ENCODE measurements around the gene PRMT3. TPM values are rescaled to one million over a fixed set of nuclear protein-coding genes. Genes with fewer than 3 reads are reported as not detected.

The PRMT3 gene
- total RNA-seq (10 to 100 TPM; 10.1 to 12.2 TPM), total RNA-seq (16.5 to 28.9 reads per million in 2 donors)

DNA sequence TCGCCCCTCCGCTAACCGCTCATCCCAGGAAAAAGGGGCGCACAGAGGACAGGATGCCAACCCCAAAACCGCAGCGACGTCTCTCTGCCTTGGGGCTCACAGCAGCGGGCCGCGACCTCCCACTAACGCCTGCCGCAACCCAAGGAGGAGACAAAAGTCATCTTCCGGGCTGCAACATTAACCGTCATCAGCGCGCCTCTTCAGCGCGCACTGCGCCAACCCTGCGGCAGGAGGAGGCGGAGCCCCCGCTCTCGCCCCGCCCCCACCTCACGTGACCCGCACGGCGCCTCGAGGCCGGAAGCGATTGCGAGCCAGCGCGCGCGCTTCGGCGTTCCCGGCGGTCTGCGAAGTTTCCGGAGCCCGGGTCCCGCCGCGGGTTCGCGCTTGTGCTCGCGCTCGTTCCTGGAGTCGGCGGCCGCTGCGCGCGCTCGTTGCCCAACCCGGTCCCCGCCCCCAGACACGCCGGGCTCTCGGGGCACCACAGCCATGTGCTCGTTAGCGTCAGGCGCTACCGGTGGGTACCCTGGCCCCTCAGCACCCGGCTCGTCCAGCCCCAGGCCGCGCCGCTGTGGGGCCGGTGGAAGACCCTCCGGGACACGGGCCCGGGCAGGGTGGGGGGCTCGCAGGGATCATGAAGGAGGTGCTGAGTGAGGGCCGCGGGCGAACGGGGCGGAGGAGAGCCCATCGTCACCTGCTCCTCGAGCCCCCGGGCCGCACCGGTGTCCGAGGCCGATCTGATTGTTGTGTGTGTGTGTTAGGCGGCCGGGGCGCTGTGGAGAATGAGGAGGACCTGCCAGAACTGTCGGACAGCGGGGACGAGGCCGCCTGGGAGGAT is at the start of gene PRMT3:
Gene PRMT3 (plus strand): TSS at position 456 of the 835 bp plus-strand sequence. CDS start 31 bp downstream, at position 487.
- no peaks in the 10 kb centered on the region for H3K9me3 ChIP-seq (ENCODE audit: control insufficient read depth, low read length, poor library complexity, severe bottlenecking)
- H3K4me3 Mint-ChIP-seq = peak within 1 kb of the TSS; percentile 96
- ATAC-seq (peak; percentile 90), DNase-seq (peak; percentile 98 to 99 (median 98))
- peaks cover 14% of the 10 kb centered on the region for H3K4me1 Mint-ChIP-seq
- H3K27me3 Mint-ChIP-seq = no peaks in the 10 kb centered on the region
- H3K36me3 Mint-ChIP-seq (ENCODE audit: low read depth) = no peaks in the 10 kb centered on the region
- peak within 1 kb of the TSS; percentile 96 for H3K27ac Mint-ChIP-seq

DNA sequence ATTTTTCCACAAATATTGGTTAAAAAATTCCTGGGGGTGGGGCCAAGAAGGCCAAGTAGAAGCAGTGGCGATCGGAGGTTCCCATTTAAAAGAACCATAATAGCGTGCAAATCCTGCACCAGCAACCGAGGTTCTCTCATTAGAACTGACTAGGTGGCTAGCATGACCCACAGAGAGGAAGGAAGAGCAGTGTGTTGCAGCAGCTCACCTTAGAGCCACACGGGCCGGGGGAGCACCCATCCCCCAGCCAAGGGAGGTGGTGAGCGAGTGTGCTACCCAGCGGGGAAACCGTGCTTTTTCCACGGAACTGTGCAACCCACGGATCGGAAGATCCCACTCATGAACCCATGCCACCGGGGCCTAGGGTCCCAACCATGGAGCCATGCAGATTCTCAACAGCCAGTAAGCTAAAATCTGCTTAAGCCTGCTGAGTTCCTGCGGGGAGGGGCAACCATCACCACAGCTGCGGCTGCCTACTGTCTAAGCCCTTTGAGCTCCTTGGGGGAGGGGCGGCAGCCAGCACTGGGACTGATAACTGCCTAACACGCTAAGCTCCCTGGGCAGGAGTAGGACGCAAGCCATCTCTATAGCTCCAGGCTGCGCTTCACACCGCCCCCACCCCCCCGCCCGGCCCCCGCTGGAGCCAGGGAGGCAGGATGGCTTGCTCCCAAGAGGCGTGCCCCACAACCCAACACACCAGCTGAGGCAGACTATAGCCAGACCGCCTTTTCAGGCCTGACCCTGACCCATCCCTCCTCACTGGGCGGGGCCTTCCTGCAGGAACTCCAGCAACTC is 45.0 kb upstream of the PRMT3 start:
- no peak overlapping the region for H3K27ac Mint-ChIP-seq
- peaks cover 56% of the 10 kb centered on the region for H3K27me3 Mint-ChIP-seq
- ATAC-seq = peak; percentile 32
- H3K9me3 ChIP-seq (ENCODE audit: control insufficient read depth, low read length, poor library complexity, severe bottlenecking) = no peaks in the 10 kb centered on the region
- H3K4me3 Mint-ChIP-seq = peak overlapping the region; percentile 9
- H3K36me3 Mint-ChIP-seq (ENCODE audit: low read depth) = no peaks in the 10 kb centered on the region
- H3K4me1 Mint-ChIP-seq = no peaks in the 10 kb centered on the region
- no peak for DNase-seq

GRCh38 chr11:20351136-20351535 is 36.4 kb upstream of the PRMT3 start:
- Mint-ChIP-seq H3K4me3 (no peak overlapping the region), H3K27ac (no peak overlapping the region), H3K4me1 (peaks cover 5% of the 10 kb centered on the region), H3K36me3 (ENCODE audit: low read depth) (no peaks in the 10 kb centered on the region), H3K27me3 (peaks cover 11% of the 10 kb centered on the region)
- DNase-seq (no peak), ATAC-seq (no peak)
- H3K9me3 ChIP-seq (ENCODE audit: control insufficient read depth, low read length, poor library complexity, severe bottlenecking) = no peaks in the 10 kb centered on the region

DNA sequence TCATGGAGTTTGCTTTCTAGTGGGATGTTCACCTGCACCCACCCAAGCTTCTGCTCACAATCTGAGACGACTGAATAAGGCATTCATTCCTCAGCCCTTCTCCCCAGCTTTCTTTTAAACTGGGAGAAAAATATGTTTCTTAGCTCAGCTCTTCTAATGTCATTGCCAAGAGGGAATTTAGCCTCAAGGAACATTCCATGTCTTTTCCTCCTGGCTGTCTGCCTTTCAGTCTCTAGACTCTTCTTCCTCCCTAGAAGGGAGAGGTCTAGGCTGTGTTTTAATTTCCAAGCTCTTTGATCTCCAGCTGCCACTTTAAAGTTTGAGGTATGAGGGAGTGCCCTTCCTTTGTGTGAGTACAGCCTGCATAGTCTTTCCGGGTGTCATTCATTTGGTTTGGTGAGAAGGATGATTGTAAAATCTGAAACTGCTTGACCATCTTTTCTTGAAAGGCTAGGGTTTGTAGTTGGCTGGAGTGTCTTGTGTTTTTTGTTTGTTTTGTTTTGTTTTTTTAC is 35.7 kb upstream of the PRMT3 start:
- peaks cover 7% of the 10 kb centered on the region for H3K4me1 Mint-ChIP-seq
- H3K27me3 Mint-ChIP-seq = peaks cover 7% of the 10 kb centered on the region
- H3K36me3 Mint-ChIP-seq (ENCODE audit: low read depth) = no peaks in the 10 kb centered on the region
- no peak overlapping the region for H3K4me3 Mint-ChIP-seq
- DNase-seq = no peak
- ATAC-seq = peak; percentile 56
- H3K9me3 ChIP-seq (ENCODE audit: control insufficient read depth, low read length, poor library complexity, severe bottlenecking) = no peaks in the 10 kb centered on the region
- H3K27ac Mint-ChIP-seq = peak overlapping the region; percentile 60

DNA sequence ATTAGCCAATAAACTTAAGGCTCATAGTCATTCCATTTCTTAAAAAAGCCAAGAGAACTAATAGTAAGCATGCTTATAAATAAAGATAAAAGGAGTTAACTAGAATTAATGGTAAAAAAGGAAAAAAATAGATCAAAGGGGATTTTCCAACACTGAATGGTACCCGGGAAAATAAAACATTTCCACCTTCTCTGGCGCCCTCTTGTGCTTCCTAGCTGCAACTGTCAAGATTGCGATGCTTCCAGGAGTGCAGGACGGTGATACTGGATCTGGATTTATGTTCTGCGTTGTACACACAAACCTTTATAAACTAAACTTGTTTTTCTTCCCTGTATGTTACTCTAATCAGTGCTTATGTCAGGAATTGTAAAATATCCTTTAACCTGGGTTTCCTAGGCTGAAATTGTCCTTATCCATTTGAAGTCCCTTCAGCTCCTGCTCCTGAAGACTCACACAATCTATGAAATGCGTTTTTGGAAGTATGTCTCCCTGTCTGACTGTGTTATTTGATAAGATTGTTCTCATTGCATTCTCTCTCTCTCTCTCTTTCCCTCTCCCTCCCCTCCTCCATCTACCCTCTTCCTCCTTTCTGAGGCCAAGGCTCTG is 33.6 kb upstream of the PRMT3 start:
- H3K36me3 Mint-ChIP-seq (ENCODE audit: low read depth) = no peaks in the 10 kb centered on the region
- peaks cover 11% of the 10 kb centered on the region for H3K27me3 Mint-ChIP-seq
- H3K9me3 ChIP-seq (ENCODE audit: control insufficient read depth, low read length, poor library complexity, severe bottlenecking) = no peaks in the 10 kb centered on the region
- no peak for DNase-seq
- H3K4me1 Mint-ChIP-seq = peaks cover 8% of the 10 kb centered on the region
- no peak for ATAC-seq
- no peak overlapping the region for H3K4me3 Mint-ChIP-seq
- H3K27ac Mint-ChIP-seq = no peak overlapping the region

GRCh38 chr11:20355221-20356219 is 32.0 kb upstream of the PRMT3 start:
- no peak for DNase-seq
- Mint-ChIP-seq H3K4me3 (no peak overlapping the region), H3K36me3 (ENCODE audit: low read depth) (no peaks in the 10 kb centered on the region), H3K27ac (no peak overlapping the region), H3K4me1 (peaks cover 12% of the 10 kb centered on the region), H3K27me3 (peaks cover 11% of the 10 kb centered on the region)
- ATAC-seq = peak; percentile 73
- H3K9me3 ChIP-seq (ENCODE audit: control insufficient read depth, low read length, poor library complexity, severe bottlenecking) = no peaks in the 10 kb centered on the region

DNA sequence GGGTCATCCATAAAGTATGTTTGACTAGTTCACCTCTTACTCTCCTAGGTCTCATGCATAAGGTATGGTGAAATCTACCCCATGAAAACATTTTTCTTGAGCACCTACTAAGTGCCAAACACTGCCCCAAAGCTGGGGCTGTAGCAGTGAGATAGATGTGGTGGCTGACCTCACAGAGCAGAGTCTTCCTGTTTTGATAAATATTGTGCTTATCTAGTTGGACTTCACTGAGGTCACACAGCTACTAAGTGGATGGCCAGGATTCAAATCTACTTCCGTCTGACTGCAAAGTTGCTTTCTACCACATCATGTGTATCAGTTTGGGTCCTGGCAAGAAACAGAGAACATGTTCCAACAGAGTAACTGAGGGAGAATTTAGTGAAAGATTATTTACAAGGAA is 30.4 kb upstream of the PRMT3 start:
- H3K27me3 Mint-ChIP-seq = peaks cover 11% of the 10 kb centered on the region
- ATAC-seq (no peak), DNase-seq (no peak)
- peaks cover 18% of the 10 kb centered on the region for H3K4me1 Mint-ChIP-seq
- H3K9me3 ChIP-seq (ENCODE audit: control insufficient read depth, low read length, poor library complexity, severe bottlenecking) = no peaks in the 10 kb centered on the region
- no peak overlapping the region for H3K27ac Mint-ChIP-seq
- no peak overlapping the region for H3K4me3 Mint-ChIP-seq
- no peaks in the 10 kb centered on the region for H3K36me3 Mint-ChIP-seq (ENCODE audit: low read depth)

DNA sequence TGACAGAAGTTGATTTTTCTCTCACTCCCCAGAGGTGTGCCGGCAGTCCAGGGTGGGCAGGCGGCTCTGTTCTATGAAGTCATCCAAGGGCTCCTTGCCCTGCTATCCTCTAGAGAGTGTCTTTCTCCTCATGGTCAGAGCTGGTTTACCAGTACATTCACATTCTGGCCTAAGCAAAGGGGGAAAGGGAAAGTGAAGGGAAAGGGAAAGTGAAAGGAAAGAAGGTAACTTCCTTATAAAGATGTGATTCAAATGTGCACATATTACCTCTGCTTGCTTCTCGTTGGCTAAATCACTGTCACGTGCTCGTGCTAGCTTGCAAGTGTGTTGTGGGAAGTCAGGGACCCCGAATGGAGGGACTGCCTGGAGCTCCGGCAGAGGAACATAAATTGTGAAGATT is 26.9 kb upstream of the PRMT3 start:
- Mint-ChIP-seq H3K4me3 (peak overlapping the region; percentile 43), H3K36me3 (ENCODE audit: low read depth) (no peaks in the 10 kb centered on the region), H3K27me3 (peaks cover 11% of the 10 kb centered on the region), H3K27ac (peak overlapping the region; percentile 47), H3K4me1 (peaks cover 39% of the 10 kb centered on the region)
- H3K9me3 ChIP-seq (ENCODE audit: control insufficient read depth, low read length, poor library complexity, severe bottlenecking) = no peaks in the 10 kb centered on the region
- peak; percentile 50 for ATAC-seq
- no peak for DNase-seq

- ATAC-seq (no peak), DNase-seq (no peak)
- H3K9me3 ChIP-seq (ENCODE audit: control insufficient read depth, low read length, poor library complexity, severe bottlenecking) = no peaks in the 10 kb centered on the region
- H3K4me1 Mint-ChIP-seq = peaks cover 49% of the 10 kb centered on the region
- peak overlapping the region; percentile 93 for H3K4me3 Mint-ChIP-seq
- H3K27me3 Mint-ChIP-seq = peaks cover 2% of the 10 kb centered on the region
- peak overlapping the region; percentile 93 for H3K27ac Mint-ChIP-seq
- no peaks in the 10 kb centered on the region for H3K36me3 Mint-ChIP-seq (ENCODE audit: low read depth)
Measured at GRCh38 chr11:20362481-20362880, 25.0 kb upstream of the PRMT3 start.

- no peaks in the 10 kb centered on the region for H3K36me3 Mint-ChIP-seq (ENCODE audit: low read depth)
- H3K4me3 Mint-ChIP-seq = peak overlapping the region; percentile 93
- peak overlapping the region; percentile 93 for H3K27ac Mint-ChIP-seq
- ATAC-seq (peak; percentile 2), DNase-seq (no peak)
- peaks cover 50% of the 10 kb centered on the region for H3K4me1 Mint-ChIP-seq
- H3K27me3 Mint-ChIP-seq = no peaks in the 10 kb centered on the region
- no peaks in the 10 kb centered on the region for H3K9me3 ChIP-seq (ENCODE audit: control insufficient read depth, low read length, poor library complexity, severe bottlenecking)
Measured at GRCh38 chr11:20363149-20363499, 24.4 kb upstream of the PRMT3 start.

DNA sequence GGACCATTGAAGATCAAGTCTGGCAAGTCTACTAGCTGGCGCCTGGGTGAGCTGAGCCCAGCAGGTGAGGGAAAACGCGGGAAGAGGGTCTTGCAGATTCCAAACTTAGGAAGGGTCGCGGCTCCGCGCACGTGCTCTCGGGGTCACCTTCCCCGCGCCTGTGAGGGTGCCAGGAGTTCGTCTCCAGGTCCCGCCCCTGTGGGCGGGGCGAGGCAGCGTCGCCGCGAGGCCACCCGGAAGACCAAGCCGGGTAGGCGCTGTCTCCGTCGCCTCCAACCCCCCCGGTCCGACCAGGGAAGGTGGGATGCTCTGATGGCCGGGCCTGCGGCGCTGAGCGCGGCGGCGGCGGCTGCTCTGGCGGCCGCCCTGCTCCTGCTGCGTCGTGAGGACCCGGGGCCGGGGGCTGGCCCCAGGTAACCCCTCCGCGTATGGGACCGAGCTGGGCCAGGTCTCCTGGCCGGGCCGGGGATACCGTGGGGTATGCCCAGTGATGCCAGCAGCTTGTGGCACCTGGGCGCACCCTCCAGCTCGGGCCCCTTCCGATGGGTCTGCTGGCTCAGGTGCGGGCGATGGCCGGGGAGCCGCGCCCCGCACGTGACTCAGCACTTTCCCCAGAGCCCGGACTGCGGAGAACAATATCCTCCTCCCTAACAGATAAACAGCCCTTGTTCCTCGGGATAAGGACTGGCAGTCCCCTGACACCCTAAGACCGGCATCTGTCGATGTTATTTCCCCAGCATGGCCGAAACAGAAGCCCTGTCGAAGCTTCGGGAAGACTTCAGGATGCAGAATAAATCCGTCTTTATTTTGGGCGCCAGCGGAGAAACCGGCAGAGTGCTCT is 23.8 kb upstream of the PRMT3 start, which contains the start of gene HTATIP2:
Gene HTATIP2 (plus strand): TSS at position 215 of the 841 bp plus-strand sequence. CDS start 524 bp downstream, at position 739.
- H3K9me3 ChIP-seq (ENCODE audit: control insufficient read depth, low read length, poor library complexity, severe bottlenecking) = no peaks in the 10 kb centered on the region
- no peaks in the 10 kb centered on the region for H3K36me3 Mint-ChIP-seq (ENCODE audit: low read depth)
- H3K27me3 Mint-ChIP-seq = no peaks in the 10 kb centered on the region
- DNase-seq (peak; percentile 56 to 72 (median 69)), ATAC-seq (peak; percentile 94)
- peak within 1 kb of the TSS; percentile 93 for H3K27ac Mint-ChIP-seq
- peak within 1 kb of the TSS; percentile 93 for H3K4me3 Mint-ChIP-seq
- H3K4me1 Mint-ChIP-seq = peaks cover 52% of the 10 kb centered on the region
